GM19468 (cell line): ENCODE measurements around the gene NLGN3.

Experiments
- ATAC-seq: cut with Tn5 transposase; IDR thresholded peaks from one replicate; pipeline ENCODE4 v1.9.1; 2021; ENCODE audit warnings: mild to moderate bottlenecking, moderate library complexity, moderate number of reproducible peaks; ENCODE audit not compliant: unreplicated experiment; ENCODE audit errors: extremely low read depth

NLGN3 gene

DNA sequence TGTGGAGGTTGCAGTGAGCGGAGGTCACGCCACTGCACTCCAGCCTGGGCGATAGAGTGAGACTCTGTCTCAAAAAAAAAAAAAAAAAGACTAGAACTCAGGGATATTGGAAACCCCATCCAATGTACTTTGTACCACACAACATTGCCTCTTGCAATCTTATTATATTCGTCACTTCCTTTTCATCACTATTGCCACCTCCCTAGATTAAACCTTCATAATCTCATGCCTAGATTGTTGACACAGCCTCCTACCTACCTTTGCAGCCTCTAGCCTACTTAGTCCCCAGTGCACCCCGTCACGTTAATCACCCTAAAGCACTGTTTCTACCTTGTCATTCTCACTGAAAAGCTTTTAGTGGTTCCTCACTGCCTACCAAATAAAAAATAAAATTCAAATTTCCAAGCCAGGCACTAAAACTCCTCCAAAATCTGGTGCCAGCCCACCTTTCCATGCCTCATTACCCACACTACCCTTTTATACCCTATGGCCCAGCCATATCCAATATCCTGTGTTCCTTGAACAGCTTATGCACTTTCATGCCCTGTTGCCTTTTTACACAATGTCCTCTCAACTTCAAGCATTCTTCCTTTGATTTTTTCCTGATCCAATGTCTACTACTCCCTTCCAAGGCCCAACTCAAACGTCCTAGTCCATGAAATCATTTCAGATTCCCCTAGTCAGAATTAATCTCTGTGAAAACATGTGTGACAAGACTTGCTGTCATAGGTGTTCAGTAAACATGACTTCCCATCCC, 54.8 kb downstream of the NLGN3 start:
- no peak for ATAC-seq

DNA sequence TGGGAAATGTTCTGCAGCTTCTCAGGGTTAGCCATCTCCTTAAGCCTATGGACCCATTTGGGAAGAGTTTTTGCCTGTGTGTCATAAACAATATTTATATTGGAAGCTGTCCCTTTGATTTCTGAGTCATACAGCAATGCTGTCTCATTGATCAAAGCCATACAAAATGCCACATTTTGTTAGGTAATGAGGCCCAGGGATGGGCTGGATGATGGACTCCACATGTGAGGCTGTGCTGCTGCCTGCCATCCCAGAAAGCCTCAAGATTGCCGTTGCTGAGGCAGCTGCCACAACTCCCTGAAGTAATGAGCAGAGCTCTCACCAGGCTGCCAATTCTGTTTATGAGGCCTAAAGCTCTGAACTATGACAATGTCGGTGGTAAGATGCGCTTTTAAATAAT, 66.2 kb downstream of the NLGN3 start:
- ATAC-seq, result no peak

DNA sequence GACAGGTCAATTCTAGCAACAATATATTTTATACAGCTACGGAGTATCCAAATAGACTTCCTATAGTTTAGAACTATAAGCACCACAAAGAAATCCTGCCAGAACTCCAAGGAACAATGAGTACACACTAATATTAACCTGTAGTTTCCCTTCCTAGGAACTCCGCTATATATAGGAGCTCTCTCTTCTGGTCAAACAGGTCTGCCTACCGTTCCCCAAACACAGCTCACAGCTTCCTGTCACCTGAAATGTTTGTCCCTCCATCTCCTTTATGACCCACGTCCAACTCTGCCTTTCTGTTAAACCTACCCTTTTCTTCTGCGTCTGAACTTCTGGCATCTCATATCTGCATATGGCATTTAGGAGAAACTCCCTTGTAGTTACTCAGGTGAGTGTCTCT, 67.9 kb downstream of the NLGN3 start:
- no peak for ATAC-seq

DNA sequence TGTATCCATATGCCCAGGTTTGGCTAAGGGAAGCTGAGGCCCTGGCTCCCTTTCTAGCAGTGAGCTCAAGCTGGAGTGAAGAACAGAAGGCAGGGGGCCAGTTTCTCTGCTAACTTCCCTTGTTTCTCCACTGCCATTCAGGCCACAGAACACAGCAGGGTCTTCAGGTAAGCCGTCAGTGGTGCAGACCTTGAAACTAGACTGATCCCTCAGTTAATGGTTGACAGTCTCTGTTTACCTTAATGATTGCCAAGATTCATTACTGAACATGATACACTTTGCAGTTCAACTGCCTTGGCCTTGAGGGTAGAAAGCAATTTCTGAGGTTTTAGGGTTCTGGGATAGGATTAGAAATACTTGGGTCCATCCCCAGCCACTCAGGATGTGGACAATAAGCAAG, 69.5 kb downstream of the NLGN3 start:
- ATAC-seq, result no peak

DNA sequence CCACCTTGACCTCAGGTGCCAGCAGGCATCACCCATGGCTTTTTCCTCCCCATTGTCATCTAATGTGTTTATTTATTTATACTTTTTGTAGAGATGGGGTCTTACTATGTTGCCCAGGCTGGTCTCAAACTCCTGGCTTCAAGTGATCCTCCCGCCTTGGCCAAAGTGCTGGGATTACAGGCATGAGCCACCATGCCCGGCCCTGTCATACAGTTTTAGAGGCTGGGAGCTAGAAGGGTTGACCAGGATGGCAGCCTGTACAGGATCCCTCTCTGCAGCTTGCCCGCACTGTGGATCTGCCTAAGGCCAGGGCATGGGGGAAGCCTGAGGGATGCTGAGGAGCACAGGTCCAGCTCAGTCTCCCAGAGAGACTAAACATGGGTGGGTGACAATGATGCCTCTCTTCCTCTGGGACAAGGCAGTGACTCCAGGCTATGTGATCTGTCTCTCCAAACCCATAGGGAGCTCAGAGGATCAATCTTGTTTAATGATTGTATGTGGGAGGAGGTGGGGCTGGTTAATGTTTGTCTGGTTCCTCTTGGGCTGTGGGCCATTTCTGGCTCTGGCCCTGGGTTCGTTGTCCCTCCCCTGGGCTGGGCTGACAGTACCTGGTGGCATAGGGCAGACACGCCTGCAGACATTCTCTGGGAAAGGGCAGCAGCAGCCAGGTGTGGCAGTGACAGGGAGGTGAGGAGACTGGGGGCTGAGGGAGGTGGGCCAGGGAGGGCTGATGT, 70.1 kb downstream of the NLGN3 start:
- ATAC-seq, result no peak

DNA sequence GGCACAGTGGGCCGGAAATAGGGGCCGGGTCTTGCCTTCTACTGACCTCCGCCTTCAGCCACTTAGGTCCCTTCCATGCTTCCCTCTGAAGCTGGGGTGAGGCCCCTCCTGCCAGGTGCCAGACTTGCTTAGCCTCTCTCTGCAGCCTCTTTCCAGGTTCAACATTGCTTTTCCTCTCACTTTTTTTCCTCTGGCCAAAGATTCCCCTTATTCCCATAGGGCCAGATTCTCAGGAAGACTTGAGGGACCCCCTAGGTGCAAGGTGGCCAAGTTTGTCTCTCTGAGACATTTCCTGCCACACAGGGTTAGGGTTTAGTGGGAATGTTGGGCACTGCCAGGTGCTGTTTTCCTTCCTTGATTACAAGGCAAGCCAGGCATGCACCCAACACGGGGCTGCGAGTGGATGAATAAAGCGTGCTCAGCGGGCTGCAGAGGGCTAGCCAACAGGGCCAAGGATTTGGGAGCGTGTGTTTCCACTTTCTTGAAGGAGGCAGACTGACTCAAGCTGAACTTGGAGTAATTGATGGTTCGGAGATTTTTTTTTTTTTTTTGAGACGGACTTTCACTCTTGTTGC, 70.8 kb downstream of the NLGN3 start:
- ATAC-seq, result no peak

DNA sequence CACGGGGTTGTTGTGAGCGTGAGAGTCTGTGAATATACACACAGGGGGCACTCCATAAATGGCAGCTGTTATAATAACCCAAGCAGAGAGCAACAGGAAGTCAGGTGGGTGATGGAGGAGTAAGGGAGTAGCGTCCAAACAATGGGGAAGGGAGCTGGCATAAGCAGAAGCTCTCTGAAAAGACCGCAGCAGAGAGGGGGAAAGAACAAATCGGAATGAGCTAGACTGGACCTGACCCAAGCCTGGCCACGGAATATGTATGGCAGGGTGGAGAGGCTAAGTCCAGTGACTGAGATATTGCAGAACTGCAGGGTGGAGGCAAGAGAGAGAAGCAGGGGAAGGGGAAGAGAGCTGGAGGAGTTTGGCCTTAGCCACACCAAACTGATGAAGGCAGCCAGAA, 71.8 kb downstream of the NLGN3 start:
- no peak for ATAC-seq

DNA sequence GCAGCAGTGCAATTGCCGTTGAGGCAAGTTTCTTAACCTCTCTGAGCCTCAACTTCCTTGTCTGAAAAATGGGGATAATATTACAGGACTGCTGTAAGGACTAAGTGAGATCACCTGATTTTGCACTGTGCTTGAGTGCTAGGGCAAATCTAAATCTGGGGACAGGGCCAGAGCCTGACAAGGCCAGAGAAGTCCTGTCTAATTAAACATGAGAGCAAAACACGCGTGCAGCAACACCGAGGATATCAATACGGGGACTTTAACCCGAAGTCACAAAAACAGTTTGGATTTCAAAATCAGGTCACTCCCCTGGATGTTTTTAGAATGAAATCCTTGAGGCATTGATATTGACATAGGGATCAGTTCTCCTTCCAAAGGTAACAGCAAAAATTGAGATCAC, 72.7 kb downstream of the NLGN3 start:
- no peak for ATAC-seq
